Activated T-cell treated with anti-CD3 and anti-CD28 coated beads for 1 hour (primary cell): ENCODE results near the gene TUBG2.

ENCODE experiments used
- DNase-seq: peaks from one replicate; pipeline ENCODE4 v3.0.0-alpha.2; 2020; ENCODE audit warnings: low read depth

TUBG2 gene

DNA sequence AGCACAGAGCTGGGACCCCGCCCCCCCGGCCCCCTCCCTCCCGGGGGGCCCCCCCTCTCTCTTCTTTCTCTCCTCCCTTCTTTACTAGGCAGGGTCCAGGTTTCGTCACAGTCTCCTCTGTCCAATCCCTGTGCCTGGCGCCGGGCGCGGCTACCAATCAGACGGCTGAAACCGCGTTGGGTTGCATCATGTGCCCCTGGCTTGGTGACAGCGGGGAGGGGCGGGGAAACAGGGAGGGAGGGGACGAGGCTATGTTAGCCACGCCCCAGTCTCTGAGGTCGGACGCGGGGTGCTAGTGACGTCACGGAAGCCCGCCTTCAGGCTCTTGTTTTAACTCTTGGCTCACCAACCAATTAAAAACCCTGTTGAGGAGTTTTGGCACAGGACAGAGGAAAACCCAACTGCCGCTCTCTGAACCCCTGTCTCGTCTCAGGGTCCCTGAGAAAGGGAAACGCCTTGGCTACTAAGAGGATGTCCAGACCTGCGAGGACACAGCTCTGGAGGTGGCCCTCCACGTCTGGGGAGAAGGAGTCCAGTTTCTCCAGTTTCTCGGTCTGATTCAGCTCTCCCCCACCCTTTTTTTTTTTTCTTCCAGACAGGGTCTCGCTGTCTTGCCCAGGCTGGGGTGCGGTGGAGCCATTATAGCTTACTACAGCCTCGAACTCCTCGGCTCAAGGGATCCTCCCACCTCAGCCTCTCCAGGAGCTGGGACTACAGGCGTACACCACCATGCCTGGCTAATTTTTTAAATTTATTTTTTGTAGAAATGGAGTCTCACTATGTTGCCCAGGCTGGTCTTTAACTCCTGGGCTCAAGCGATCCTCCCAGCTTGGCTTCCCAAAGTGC, 18.2 kb downstream of the TUBG2 start:
- peak; percentile 94 for DNase-seq

DNA sequence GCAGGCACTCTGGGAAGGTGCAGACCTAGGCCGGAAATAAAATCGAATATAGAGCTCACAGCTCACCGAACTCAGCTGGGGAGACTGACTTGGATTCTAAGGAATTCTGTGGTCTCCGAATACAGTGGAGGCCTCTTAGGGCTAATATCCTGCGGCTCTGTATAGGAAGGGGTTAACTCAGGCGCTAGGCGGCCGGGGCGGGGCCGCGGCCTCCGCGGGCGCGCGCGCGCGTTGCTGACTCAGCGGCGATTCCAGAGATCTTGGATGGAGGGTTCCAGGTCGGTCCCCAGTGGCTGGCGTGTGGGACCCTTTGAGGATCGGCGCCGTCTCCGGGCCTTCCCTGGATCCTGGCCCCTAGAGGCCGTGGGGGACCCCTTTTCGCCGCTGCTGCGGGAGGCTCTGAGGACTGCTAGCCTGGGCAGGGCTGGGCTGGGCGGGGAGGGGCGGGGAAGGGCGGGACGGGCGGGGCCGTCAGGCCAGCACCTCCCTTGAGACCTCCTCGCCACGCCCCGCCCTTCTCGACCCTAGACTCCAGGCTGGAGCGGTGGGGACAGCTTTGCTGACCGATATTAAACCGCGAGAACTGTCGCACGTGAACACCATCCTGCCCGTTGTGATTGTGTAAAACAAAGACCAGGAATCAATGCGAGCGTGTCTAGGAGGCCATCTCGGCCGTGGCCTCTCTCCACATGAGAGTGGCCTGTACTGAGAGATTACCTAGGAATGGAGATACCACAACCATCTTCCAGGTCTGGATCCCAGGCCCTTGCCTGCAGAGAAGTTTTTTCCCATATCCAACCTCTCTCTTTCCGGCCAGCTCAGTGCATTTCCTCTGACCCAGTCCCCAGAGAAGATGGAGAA, 19.1 kb downstream of the TUBG2 start:
- DNase-seq: peak; percentile 65

DNA sequence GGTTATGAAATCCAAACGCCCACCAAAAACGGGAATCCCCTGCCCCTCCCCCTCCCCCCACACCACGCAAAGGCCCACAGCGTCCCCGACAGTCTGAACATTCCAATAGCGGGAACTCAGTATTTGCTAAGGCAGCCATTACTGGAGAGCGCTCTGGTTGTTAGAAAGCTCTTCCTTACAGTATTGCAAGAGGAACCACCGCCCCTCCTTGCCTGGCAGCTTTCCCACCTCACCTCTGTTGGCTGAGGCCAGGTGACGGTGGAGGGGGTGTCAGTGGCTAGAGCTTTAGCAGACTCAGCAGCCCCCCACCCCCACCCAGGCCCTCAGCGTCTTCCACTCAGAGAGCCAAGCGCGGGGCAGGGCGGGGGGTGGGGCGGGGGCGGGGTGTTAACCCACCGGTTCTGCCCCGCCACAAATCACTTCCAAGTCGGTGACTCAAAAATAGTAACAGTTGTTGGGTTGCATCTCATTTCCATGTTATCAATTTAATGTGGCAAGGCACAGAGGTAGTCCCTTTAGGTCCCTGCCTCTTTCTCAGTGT, 19.9 kb downstream of the TUBG2 start:
- DNase-seq: no peak

DNA sequence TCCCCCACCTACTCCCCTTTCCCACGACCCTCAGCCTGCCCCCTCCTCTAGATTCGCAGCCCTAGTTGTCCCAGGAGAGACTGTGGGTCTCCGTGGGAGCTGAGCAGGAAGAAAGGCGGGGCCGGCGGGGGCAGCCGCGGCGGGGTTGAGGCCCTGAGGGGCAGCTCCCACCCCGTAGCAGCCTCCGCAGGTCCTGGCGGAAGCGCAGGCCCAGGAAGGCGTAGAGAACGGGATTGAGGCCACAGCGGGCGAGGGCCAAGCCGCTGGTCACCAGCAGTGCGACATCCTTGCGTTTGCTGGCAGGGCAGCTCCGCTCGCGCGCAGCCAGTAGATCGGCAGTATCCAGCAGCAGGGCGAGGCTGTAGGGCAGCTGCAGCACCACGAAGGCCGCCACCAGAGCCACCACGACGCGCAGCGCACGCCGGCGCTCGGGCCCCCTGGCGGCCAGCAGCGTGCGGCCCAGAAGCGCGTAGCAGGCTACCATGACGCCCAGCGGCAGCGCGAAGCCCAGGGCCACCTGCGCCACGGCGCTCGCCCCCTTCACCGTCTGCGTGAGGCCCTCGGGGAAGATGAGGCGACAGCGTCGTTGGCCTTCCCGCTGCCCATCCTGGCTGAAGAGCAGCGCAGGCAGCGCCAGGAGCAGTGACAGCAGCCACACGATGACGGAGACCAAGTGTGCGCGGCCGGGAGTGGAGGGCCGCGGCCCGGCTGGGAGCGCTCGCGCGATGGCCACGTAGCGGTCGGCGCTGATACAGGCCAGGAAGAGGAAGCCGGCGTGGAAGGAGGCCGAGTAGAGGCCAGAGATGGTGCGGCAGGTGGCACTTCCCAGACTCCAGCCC, 20.6 kb downstream of the TUBG2 start:
- peak; percentile 64 for DNase-seq

DNA sequence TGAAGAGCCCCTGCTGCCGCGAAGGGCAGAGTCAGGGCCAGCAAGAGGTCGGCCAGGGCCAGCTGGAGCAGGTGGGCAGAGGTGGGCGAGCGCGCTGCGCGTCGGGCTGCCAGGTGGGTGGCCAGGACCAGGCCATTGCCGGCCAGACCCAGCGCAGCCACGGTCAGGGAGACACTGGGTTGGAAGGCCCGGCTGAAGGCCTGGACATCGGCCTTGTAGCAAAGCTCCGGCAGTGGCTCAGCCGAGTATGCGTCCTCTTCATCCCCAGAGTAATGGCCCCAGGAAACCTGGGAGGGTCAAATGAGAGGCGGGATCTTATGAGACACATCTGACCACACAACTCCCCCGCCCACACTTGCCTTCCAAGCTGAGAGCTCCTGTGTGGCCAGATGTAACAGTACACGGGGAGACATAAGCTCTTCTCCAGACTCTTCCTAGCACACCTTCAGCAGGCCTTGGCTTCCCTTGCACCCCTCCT, 21.3 kb downstream of the TUBG2 start:
- DNase-seq: no peak

DNA sequence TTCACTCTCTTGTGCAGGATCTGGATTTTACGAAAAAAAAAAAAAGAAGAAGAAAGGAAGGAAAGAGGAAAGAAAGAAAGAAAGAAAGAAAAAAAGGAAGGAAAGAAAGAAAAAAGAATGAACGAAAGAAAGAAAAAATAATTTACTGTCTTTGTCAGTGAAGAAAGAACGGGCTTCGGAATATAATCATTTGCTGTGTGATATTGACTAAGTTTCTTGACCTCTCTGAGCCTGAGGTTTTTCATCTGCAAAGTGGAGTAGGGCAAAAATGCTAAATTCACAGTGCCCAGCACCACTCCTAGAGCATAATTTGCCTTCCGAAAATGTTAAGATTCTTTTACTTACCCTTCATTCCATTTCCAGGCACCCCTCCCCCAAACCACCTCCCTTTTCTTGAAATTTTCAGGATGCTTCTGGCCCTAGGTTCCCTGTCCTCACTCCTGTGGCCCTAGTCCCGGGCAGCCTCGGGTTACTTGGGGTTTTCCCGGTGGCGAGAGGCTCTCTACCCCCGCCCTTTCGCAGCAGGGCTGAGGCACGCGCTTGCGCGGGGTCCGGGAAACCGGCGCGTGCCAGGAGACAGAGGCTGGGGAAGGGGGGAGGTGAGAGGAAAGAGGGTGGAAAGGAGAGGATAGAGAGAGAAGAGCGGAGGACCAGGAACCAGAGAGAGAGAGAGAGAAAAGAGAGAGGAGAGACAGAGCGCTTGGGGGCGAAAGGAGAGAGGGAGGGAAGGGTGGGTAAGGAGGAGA, 23.1 kb downstream of the TUBG2 start, which contains the start of gene CNTNAP1:
TSS of gene CNTNAP1 (plus strand) at position 556 of the 746 bp plus-strand sequence. CDS start 299 bp downstream, outside the sequence.
- no peak for DNase-seq

DNA sequence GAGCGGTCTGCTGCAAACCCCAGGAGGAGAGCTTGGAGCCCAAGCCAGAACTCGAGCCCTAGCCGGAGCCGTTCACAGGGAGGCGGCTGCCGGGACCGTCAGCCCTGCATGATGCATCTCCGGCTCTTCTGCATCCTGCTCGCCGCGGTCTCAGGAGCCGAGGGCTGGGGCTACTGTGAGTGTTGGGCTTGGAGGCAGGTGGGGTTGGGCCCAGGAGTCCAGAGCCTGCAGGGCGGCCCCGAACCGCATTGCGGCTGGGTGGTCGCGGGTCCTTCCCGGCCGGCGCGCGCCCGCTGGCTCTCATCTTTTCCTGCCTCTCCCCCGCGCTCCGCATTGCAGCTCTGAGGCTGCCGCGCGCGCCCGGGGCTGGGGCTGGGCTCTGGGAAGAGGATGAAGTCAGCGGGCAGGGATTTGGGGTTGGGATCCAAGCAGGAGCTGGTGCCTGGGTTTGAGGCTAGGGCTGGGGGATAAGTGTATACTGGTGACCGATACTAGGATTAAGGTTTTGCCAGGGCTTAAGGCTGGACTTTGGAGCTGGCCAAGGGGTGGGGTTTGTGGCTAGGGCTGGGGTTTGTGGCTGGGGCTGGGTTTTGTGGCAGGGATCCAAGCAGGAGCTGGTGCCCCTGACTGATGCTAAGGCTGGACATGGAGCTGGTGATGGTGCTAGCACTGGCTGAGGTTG, 23.8 kb downstream of the TUBG2 start:
- no peak for DNase-seq

DNA sequence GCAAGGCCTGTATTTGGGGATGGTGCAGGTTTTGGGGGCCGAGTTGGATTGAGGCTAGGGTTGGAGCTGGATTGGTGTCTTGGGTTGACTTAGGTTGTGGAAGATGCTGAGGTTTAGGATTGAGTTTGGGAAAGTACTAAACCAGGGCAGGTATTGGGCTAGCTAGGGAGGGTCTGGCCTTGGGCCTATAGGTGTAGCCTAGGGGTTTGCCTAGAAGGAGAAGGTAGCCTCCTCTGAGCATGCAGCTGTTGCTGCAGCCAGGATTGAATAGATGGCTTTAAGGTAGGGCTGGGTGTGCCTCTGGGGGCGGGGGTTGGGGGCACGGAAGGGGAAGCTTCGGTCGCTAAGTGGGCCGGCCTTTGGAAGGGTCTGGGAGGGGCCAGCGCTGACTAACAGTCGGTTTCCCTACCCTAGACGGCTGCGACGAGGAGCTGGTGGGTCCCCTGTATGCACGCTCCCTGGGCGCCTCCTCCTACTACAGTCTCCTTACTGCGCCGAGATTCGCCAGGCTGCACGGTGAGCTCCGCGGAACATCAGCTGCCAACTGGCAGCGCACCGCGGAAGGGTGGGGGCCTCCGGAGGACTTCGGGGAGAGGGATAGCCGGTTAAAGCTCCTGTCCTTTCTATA, 24.4 kb downstream of the TUBG2 start:
- DNase-seq: no peak

DNA sequence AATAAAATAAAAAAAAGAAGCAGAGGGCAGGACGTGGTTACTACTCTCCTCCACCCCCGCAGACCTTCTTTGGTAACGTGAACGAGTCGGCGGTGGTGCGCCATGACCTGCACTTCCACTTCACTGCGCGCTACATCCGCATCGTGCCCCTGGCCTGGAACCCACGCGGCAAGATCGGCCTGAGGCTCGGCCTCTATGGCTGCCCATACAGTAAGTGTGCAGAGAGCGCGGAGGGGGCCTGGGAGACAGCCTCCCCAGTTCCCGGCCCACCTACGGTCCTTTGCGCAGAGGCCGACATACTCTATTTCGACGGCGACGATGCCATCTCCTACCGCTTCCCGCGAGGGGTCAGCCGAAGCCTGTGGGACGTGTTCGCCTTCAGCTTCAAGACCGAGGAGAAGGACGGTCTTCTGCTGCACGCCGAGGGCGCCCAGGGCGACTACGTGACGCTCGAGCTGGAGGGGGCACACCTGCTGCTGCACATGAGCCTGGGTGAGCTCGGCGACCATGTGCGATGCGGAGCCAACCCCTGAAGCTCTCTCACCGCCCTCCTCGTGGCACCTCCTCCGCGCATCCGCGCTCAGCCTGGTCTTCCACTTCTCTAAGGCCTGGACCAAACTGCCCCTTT, 26.0 kb downstream of the TUBG2 start:
- no peak for DNase-seq

DNA sequence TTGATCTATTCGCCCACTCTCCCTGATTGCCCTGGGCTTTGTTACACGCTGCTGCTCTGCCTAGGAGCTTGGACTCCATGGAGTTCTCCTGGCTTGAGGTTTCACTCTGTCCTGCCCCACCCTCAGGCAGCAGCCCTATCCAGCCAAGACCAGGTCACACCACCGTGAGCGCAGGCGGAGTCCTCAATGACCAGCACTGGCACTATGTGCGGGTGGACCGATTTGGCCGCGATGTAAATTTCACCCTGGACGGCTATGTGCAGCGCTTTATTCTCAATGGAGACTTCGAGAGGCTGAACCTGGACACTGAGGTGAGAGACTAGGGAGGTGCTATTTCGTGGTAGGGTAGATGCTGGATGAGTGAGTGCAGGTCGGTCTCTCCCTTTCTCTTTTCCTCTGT, 26.7 kb downstream of the TUBG2 start:
- no peak for DNase-seq

DNA sequence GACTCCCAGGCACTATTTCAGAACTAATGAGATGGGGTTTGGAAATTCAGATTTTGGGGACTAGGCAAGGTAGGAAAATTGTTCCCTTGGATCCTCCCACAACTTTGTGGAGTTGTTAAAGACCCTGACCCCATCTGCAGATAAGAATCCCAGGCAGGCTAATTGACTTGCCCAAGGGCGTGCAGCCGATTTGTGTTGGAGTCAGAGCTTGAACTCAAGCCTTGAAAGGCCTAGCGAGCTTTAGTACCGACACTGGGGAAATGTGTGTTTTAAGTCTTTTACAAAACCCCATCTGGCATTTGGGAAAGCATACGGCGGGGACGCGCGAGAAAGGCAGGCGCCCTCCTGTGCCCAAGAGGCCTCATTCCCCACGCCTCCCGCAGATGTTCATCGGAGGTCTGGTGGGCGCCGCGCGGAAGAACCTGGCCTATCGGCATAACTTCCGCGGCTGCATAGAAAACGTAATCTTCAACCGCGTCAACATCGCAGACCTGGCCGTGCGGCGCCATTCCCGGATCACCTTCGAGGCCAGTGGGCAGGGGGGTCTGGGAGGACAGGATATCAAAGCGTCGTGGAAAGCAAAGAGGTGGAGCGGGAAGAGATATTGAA, 27.5 kb downstream of the TUBG2 start:
- no peak for DNase-seq

DNA sequence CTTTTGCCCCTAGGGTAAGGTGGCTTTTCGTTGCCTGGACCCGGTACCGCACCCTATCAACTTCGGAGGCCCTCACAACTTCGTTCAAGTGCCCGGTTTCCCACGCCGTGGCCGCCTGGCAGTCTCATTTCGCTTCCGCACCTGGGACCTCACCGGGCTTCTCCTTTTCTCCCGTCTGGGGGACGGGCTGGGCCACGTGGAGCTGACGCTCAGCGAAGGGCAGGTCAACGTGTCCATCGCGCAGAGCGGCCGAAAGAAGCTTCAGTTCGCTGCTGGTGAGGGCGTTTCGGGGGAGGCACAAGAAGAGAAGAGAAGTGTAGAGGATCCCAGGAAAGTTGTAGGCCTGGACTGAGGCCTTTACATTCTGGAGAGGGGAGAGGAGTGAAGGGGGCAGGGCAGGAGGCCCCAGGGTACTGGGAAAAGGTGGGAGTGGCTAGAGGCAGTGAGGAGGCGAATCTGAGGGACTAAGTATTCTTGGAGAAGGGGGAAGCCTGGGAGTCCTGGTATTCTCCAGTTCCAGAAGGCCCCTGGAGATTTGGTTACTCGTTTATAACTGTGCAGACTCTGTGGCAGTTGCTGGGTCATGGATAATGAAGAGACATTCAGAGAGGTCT, 28.7 kb downstream of the TUBG2 start:
- no peak for DNase-seq

DNA sequence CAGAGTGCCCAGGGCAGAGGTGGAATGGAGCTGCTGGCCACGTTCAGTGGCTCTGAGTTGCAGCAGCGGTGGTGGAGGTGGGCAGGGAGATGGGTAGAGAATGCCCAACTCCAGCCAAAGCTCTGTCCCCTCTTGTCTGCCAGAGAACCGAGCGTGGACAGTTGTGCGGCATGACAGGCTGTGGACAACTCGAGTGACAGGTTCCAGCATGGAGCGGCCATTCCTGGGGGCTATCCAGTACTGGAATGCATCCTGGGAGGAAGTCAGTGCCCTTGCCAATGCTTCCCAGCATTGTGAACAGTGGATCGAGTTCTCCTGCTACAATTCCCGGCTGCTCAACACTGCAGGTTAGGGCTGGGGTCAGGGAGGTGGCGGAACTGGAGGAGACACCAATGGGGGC, 31.5 kb downstream of the TUBG2 start:
- no peak for DNase-seq

DNA sequence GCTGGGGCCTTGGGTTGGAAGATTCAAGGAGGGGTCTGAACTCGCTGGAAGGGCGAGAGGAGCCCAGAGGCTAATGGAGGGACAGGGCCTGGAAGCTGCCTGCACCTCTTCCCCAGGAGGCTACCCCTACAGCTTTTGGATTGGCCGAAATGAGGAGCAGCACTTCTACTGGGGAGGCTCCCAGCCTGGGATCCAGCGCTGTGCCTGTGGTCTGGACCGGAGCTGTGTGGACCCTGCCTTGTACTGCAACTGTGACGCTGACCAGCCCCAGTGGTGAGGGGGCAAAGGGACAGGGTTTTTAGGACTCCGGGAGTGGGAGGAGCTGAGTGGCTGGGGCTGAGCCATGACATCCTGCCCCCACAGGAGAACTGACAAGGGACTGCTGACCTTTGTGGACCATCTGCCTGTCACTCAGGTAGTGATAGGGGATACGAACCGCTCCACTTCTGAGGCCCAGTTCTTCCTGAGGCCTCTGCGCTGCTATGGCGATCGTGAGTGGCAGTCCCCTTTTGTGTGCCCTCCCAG, 32.0 kb downstream of the TUBG2 start:
- no peak for DNase-seq

DNA sequence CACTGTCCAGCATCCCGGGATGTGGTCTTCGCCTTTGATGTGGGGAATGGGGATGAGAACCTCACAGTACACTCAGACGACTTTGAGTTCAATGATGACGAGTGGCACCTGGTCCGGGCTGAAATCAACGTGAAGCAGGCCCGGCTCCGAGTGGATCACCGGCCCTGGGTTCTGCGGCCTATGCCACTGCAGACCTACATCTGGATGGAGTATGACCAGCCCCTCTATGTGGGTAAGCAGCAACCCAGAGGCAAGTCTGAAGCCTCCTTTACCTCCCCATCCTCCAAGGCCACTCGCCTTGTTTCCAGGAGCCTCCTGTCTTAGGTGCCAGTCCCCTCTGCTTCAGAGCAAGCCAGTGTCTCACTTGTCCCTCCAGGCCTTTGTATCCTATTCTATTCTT, 33.4 kb downstream of the TUBG2 start:
- no peak for DNase-seq

DNA sequence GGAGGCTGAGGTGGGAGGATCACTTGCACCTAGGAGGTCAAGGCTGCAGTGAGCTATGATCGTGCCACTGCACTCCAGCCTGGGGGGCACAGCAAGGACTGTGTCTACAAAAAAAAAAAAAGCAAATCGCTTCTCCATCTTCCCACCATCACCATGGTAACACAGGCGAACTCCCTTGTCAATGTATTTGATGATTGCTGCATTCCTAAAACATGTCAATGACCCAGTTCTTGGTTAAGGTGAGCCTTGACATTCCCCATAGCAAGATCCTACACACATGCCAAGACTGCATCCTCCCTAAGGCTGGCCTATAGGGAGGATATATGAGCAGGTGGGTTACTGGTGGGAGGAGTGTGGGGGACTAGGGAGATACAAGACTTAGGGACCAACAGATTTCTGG, 35.4 kb downstream of the TUBG2 start:
- no peak for DNase-seq

DNA sequence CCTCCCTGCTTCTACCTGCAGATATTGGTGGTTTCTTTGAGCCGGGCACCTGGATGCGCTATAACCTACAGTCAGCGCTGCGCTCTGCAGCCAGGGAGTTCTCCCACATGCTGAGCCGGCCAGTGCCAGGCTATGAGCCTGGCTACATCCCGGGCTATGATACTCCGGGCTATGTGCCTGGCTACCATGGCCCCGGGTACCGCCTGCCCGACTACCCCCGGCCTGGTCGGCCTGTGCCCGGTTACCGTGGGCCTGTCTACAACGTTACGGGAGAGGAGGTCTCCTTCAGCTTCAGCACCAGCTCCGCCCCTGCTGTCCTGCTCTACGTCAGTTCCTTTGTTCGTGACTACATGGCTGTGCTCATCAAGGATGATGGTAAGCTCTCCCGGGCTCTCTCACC, 36.4 kb downstream of the TUBG2 start:
- no peak for DNase-seq

DNA sequence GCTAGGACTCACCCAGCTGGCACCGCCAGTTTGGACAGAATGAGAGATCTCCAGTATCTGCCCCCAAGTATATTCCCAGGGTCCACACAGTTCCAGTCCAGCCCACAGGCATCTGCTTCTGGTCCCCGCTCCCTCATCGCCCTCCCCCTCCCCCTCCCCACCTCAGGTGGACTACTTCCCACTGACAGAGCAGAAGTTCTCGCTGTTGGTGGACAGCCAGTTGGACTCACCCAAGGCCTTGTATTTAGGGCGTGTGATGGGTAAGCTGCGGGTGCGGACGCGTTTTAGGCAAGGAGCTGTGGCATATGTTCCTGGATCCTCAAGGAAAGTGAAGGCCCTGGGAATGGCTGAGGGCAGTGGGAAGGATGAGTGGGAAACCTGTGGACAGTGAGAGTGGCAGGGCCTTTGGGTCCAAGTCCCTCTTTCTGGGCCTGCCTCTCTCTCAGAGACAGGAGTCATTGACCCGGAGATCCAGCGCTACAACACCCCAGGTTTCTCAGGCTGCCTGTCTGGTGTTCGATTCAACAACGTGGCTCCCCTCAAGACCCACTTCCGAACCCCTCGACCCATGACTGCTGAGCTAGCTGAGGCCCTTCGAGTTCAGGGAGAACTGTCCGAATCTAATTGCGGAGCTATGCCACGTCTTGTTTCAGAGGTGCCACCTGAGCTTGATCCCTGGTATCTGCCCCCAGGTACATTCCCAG, 38.2 kb downstream of the TUBG2 start:
- DNase-seq: no peak
